CD4-positive, alpha-beta T cell treated with Interleukin-2 at 100 ng/mL for 4 hours (primary cell): Measurements from ENCODE around the gene ZFPM1.
"Not testable (repeated sequence)": the region's sequence is repeated elsewhere in the genome, so short reads cannot be mapped to it uniquely, and the experiment has no call there.

Experiments
- DNase-seq: peaks from one replicate; pipeline ENCODE4 v3.0.0-alpha.2; 2020; ENCODE audit warnings: low spot score

The ZFPM1 gene

DNA sequence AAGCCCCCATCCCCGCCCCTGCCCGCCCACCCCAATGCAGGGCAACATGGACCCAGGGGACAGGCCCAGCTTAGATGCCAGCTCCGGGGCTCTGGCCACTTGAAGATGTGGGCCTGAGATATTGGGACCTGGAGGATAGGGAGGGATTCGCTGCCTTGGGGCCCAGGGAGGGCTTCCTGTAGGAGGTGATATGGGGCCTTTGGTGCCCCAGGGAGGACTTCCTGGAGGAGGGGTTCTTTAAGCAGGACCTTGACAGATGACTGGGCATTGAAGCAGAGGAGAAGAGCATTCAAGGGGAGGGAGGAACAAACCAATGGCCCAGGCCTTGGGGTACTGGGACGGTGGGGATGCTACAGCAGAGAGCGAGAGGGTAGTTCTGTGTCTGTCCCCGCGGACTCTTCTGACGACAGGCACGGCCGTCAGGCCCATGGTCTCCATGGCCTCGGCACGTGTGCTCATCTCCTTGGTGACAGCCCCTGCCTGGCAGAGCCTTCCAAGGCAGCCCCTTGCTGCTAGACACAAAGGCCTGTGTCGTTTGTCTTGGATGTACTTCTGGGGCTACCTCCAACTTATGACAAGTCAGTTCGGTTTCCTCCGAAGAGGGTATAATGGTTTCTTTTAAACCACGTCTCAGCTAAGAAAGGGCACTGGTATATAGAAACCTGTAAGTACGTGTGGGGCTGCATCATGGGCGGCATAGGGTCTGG lies 61.6 kb downstream of the ZFPM1 start:
- no peak for DNase-seq

DNA sequence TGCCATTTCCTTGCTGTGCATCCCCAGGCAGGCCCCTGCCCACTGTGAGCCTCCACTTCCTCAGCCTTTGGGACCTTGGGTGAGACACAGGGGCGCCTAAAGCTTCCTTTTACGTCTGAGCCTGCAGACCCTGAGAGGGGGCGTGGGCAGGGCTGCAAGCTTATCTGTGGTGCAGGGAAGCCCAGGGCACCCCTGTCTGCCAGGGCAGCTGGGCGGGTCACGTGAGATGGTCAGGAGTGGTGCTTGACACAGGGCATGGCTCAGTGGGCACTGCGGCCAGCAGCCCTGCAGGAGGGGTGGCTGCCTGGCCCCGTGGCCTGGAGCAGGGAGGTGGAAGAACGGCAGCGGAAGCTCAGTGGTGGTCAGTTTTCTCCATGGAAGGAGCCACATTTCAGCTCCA lies 62.3 kb downstream of the ZFPM1 start:
- no peak for DNase-seq

DNA sequence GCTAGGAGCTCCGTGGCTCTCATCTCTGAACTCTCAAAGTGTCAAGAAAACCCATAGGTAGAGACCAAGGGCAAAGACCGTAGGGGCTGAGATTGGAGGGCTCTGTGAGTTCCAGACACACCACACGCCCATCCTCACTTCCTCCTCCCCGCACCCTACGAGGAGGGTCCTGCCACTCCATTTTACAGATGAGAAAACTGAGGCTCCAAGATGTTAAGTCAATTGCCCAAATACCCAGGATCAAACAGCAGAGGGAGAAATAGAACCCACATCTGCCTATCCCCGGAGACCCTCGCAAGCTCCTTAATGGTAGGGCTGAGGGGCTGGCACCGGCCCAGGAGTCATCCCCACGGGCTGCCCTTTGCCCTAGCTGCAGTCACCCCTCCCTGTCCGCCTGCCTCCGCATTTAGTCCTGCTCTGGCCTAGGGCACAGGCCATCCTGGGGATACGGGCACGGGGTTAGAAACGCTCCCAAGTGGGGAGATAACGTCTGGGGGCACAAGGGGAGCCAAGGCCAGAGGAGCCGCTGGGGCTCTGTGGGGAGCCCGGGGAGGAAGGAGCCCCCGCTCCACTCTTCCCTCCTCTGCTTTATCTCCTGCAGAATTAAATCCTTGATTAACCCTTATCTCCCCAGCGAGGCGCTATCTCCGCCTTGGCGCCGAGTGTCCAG lies 63.0 kb downstream of the ZFPM1 start:
- DNase-seq: no peak

DNA sequence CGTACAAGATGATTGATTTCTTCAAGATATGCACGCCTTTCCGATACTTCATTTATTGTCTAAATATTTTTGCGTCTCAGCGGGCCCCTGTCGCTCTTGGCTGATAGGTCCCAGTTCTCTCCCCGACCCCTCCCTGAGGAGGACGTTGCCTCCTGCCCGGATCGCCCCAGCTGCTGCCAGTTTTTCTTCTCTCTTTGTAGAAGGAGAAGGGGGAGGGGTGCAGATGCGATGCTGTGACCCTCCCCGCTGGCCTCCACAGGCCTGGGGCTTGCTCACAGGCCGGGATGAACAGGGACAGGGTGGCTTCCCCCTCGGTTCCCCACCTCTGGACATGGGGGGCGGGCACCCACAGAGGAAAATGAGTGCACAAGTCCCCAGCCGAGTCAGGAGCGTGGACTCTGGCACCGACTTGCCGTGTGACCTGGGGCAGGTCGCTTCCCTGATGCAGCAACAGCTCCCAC lies 63.6 kb downstream of the ZFPM1 start:
- DNase-seq: no peak

DNA sequence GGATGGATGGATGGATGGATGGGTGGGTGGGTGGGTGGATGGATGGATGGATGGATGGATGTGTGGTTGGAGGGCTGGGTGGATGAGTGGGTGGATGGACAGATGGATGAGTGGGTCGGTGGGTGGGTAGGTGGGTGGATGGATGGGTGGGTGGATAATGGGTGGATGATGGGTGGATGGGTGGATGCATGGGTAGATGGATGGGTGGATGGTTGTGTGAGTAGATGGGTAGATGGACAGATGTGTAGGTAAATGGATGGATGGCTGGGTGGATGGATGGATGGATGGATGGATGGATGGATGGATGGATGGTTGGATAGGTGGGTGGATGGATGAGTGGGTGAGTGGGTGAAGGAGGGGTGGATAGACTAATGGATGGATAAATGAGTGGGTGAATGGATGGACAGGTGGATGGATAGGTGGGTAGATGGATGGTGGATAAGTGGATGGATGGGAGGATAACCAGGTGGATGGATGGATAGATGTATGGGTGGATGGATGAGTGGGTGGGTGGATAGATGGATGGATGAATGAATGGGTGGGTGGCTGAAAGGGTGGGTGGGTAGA lies 64.2 kb downstream of the ZFPM1 start:
- DNase-seq: not testable (repeated sequence)

- not testable (repeated sequence) for DNase-seq
Measured at GRCh38 chr16:88518411-88519111, 65.5 kb downstream of the ZFPM1 start.

GRCh38 chr16:88519240-88519639 lies 66.2 kb downstream of the ZFPM1 start:
- no peak for DNase-seq

GRCh38 chr16:88519938-88520653 lies 67.0 kb downstream of the ZFPM1 start:
- DNase-seq: no peak

DNA sequence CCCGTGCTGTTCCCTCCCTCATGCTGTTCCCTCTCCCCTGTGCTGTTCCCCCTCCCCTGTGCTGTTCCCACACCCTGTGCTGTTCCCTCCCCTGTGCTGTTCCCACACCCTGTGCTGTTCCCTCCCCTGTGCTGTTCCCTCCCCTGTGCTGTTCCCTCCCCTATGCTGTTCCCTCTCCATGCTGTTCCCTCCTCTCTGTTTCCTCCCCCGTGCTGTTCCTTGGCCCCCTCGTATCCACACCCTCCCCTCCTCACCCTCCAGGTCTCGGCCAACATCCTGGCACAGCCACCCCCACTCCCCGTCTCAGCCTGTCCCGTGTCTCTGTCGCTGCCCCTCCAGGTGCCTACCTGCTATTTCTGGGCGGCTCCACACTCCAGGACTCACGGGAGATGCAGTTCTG lies 68.6 kb downstream of the ZFPM1 start:
- no peak for DNase-seq

DNA sequence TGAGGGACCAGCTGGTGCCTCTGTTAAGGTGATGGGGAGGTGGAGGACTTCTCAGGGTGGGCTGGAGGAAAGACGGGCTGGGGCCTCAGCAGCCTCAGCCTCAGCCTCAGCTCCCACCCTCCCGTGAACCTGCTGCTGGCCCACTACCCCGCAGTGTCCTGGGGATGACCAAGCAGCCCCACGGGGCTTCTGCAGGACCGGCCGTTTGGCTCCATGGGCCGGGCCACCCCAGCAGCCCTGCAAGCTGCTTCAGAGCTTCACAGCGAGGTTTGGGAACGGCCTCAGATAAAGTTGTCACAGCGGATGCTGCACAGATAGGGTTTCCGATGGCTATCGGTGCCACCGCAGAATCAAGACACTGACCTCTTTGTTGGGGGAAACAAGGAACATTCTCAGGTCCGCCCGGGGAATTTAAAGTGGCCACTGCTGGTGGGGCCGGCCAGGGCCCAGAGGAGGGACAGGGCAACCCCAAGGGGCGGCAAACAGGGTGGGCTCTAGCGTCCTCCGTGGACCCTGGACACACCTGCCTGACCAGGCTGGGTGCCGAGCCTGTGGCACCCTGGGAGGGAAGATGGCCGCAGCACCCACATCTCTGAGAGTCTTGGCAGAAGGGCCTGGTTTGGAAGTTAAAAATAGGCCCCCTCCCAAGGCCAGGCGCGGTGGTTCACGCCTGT lies 69.3 kb downstream of the ZFPM1 start:
- no peak for DNase-seq

DNA sequence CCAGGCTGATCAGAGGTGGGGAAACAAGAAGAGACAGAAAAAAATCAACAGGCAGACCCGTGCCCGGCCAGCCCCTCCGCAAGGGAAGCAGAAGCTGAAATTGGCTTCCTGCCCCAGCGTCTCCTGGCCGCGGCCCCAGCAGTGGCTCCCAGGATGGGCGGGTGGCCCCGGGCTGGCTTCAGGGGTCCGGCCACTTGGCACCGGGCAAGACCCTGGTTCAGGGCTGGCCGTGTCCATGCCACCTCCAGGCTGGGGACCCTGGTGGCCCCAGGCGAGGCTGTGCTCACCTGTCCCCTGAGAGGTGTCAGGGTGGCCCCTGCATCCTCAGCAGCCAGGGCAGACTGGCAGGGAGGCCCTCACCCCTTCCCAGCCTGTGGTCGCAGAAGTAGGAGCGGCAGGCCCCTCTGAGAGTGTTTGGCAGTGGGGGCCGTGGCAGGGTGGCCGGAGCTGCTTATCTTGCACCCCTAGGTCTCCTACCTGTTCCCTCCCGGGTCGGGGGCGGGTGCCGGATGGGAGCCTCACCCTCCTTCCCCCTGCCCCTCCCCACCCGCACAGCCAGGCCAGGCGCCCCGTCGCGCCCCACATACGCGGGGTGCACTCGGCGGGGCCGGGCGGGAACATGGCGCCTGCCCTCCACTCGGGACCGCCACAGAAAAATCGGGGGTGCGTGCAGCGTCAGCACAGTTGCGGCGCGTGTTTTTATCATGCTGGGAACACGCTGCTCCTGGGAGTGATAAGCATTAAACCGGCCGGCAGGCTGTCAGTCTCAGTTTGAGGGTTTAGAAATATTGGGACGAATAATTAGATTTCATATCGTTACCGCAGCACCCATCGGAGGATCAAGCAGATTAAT lies 70.5 kb downstream of the ZFPM1 start:
- DNase-seq: no peak

- DNase-seq: no peak
Measured at GRCh38 chr16:88524274-88524972, 71.3 kb downstream of the ZFPM1 start.

DNA sequence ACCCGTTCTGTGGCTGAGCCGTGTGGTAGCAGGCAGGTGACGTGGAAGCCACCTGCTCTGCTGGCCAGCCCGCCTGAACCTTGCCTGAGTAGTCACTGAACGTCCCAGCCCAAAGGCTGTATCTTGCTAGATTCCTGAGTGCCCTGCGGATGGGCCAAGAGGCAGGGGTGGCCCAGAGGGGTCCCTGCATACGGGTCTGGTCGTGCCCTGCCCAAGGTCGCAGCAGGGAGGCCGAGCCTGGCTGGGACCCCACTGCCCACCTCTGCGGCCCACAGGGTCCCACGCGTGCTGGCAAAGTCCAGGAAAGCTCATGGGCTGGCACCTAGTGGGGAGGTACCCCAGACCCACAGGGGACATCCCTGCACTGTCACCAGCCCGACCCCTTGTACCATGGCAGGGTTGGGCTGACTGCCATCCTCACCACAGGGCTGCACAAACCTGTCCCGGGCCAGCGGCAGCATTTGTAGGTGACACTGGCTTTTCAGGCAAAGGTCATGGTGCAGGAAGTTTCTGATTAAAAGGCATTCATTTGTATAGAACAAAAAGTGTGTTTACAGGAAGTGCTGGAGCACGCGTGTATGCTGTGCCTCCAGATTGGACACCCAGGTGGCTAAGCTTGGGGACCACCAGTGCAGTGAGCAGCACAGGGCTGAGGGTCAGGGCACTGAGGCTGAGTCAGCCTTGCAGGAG lies 72.0 kb downstream of the ZFPM1 start:
- DNase-seq: no peak

DNA sequence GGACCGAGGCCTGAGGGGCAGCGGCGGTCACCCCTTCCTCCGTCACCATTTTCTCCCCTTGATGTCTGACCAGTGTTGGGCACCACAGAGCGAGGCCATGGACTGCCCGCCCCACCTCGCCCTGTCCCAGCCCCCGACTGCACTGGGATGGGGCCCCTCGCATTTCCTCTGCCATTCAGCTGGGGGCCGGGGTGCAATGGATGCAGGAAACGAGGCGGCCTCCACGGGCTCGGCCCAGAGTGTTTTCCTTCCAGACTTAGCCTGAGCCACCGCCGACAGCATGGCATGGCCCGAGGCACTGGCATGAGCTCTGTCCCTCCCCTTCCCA lies 72.5 kb downstream of the ZFPM1 start:
- no peak for DNase-seq

- no peak for DNase-seq
Measured at GRCh38 chr16:88526008-88526905, 73.2 kb downstream of the ZFPM1 start.

DNA sequence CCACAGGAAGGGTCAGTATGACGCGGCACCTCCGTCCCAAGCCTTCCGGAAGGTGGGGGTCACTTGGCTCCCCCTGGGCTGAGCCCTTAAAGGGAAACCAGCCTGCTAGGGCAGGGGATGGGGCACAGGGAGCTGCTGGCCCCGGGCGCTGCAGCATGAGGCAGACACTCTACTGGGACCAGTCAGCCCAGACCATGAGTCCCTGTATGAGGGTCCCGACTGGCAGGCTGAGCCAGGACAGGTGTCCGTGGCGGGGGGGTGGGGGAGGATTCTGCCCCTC lies 73.8 kb downstream of the ZFPM1 start:
- no peak for DNase-seq

DNA sequence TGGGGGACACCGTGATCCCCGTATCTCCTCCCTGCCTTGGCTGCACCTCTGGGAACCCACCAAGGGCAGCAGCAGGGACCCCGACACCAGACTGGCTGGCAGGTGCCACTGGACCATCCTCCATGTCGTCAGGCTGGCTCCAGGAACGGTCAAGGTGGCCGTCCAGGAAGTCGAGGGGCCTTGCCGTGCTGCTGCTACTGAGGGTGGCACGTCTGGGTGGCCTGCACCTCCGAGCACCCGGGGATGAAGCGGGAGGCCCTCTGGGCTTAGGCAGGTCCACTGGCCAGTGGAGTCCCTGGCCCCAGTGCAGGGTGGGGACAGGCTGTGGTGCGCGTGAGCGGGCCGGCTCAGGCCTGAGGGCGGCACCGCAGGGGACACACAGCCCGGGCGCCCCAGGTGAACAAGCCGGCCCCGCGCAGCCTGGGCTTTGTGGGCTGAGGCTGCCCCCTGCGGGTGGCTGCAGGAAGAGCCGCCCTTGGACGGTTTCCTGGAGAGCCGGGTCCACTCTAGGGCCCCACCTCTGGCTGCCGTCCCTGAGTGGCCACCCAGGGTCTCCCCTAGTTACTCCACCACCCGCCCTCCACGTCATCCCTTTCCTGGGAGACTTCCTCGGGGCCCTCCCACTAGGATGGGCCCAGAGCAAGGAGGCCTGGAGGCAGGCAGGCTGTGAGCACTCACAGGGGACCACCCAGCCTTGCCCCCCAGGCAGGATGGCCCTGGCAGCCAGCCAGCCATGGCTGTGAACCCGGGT lies 74.3 kb downstream of the ZFPM1 start:
- peak; percentile 58 for DNase-seq
